AG20443 (cell line): ENCODE measurements around the gene CARM1.
"Not testable (repeated sequence)": the region's sequence is repeated elsewhere in the genome, so short reads cannot be mapped to it uniquely, and the experiment has no call there.

Source experiments
- DNase-seq: peaks from one replicate; pipeline ENCODE4 v3.0.0; 2012; ENCODE audit warnings: low spot score, mixed read lengths

CARM1 gene

DNA sequence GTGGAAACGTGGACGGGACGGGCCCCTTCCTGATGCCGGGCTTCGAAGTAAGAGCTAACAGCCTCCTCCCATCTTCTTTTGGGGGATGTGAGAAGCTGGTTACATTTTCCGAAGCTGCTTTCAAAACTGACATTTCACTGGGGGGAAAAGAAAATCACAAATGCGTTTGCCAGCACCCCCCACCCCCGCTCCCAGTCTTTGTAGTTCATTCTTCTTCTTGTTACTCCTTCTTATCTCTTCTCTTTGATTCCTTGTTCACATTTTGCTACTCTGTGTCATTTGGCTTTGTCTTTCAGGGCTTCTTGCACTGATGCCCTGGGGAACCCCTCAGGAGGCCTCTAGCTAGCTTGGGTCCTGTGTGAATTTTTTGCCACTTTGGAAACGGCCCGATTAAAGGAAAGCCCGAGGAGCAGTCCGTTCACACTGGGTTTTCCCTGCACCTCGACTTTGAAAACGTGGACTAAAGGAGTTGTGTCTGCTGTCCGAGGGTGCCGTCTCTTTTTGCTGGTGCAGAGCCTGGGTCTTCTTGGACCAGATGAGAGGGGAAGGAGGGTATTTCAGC, 1.3 kb downstream of the CARM1 start:
- no peak for DNase-seq

GRCh38 chr19:10874024-10874423, 2.7 kb downstream of the CARM1 start:
- DNase-seq = no peak

GRCh38 chr19:10876459-10877240, 5.3 kb downstream of the CARM1 start:
- DNase-seq = peak; percentile 12

DNA sequence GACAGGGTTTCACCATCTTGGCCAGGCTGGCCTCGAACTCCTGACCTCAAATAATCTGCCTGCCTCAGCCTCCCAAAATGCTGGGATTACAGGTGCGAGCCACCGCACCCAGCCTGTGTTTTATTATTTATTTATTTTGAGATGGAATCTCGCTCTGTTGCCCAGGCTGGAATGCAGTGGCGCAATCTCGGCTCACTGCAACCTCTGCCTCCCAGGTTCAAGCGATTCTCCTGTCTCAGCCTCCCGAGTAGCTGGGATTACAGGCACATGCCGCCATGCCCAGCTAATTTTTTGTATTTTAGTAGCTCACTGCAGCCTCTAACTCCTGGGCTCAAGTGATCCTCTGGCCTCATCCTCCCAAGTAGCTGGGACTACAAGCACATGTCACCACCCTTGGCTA, 6.3 kb downstream of the CARM1 start:
- DNase-seq = not testable (repeated sequence)

DNA sequence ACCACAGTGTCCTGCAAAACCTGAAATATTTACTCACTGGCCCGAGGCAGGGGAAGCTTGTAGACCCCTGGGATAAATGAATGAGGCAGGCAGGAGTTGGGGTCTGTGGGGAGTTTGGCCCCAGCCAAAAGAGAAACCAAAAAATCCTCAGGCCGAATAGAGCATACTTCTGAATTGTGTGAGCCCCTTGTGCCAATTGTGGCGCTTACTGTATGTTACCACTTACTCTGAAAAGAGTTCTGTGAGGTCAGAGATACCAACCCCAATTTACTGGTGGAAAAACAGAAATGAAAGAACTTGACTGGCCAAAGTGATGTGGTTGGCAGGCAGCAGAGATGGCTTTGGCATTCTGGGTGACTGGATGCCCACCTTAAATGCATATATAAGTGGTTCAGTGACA, 6.9 kb downstream of the CARM1 start:
- DNase-seq = peak; percentile 3

- DNase-seq = no peak
Measured at GRCh38 chr19:10881403-10882107, 10.2 kb downstream of the CARM1 start.

DNA sequence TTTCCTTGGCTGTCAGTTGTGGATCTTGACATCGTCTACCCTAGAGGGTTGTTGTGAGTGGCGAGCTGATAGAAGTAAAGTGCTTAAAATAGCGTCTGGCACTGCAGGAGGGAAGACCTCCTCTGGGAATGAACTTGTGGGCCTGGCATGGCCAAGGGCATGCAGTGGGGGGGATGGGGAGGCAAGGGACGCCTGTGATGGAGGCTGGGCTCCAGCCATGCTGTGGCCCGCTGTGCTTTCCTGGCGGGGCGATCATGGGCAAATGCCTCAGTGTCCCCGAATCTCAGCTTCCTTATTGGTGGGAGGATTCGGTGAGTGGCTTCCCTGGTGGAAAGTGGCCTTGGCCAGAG, 10.7 kb downstream of the CARM1 start:
- no peak for DNase-seq

- DNase-seq = peak; percentile 73
Measured at GRCh38 chr19:10884274-10884673, 12.9 kb downstream of the CARM1 start.

GRCh38 chr19:10885201-10886169, 14.1 kb downstream of the CARM1 start:
- peak; percentile 12 for DNase-seq

GRCh38 chr19:10887616-10888367, 16.4 kb downstream of the CARM1 start:
- DNase-seq = no peak

GRCh38 chr19:10888421-10888866, 17.1 kb downstream of the CARM1 start:
- no peak for DNase-seq

DNA sequence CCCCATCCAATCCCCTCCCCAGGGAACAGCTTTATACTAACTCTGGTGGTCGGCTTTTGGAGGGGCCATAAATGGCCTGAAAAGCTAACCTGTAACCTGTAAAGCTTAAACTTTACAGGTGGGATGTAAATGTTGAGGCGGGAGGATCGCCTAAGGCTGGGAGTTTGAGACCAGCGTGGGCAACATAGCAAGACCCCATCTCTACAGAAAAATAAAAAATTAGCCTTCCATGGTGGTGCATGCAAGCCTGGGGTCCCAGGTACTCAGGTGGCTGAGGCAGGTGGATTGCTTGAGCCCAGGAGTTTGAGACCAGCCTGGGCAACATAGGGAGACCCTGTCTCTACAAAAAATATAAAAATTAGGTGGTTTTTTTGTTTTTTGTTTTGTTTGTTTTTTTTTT, 18.5 kb downstream of the CARM1 start:
- no peak for DNase-seq

- DNase-seq = no peak
Measured at GRCh38 chr19:10891405-10892086, 20.2 kb downstream of the CARM1 start.

DNA sequence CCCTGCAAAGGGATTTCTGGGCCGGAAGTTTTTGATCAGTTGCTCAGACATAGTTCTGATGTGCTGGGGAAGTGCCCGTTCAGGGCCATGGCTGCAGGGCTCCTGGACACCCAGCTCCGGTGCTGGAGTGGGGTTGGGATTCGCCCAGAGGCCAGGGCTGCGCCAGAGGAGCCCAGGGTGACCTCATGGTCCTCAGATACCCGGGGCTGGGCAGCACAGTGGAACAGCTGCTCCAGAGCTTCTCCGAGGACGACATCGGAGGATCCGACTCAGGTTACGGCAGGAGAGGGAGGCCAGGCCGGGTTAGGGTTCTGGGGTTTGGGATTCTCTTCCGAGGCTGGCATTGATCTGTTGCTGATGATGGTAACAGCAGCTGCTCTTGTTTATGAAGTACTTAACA, 20.9 kb downstream of the CARM1 start:
- DNase-seq = no peak

- no peak for DNase-seq
Measured at GRCh38 chr19:10894911-10895213, 23.5 kb downstream of the CARM1 start.

GRCh38 chr19:10895363-10895762, 24.0 kb downstream of the CARM1 start:
- no peak for DNase-seq

GRCh38 chr19:10895920-10896319, 24.6 kb downstream of the CARM1 start:
- DNase-seq = no peak

GRCh38 chr19:10896851-10897526, 25.6 kb downstream of the CARM1 start:
- DNase-seq = no peak

GRCh38 chr19:10898633-10899032, 27.3 kb downstream of the CARM1 start:
- no peak for DNase-seq

GRCh38 chr19:10899151-10899653, 27.8 kb downstream of the CARM1 start:
- no peak for DNase-seq
